Astrocyte of the spinal cord (primary cell): ENCODE measurements around the gene HNRNPD.
"Not testable (repeated sequence)": the region's sequence is repeated elsewhere in the genome, so short reads cannot be mapped to it uniquely, and the experiment has no call there.

Source experiments
- DNase-seq: peaks from one replicate; pipeline ENCODE4 v3.0.0; 2011; ENCODE audit warnings: low read depth, low spot score
- H3K4me3 ChIP-seq: 2 replicates; pipeline ENCODE4 v1.5.1; 2011; ENCODE audit warnings: low read depth, mild to moderate bottlenecking, low read length, moderate library complexity
- CTCF ChIP-seq: IDR thresholded peaks from 2 replicates; pipeline ENCODE4 v1.5.1; 2012; ENCODE audit warnings: low read depth, mild to moderate bottlenecking, low read length, inconsistent platforms
- in situ Hi-C: cut with HindIII; loops from 2 replicates; pipeline ENCODE4 v1.10.0; 2017; ENCODE audit warnings: low sequenced_read_pairs

Gene HNRNPD

GRCh38 chr4:82403725-82404124 lies 29.9 kb upstream of the HNRNPD start:
- no peak overlapping the region for H3K4me3 ChIP-seq
- no peak for TF ChIP-seq CTCF
- no peak for DNase-seq
- in situ Hi-C loops: no loop called here

- TF ChIP-seq CTCF: no peak
- H3K4me3 ChIP-seq: no peak overlapping the region
- in situ Hi-C loops: no loop called here
- DNase-seq: no peak
Measured at GRCh38 chr4:82402196-82402775, 28.5 kb upstream of the HNRNPD start.

GRCh38 chr4:82401600-82401999 lies 27.8 kb upstream of the HNRNPD start:
- no peak for TF ChIP-seq CTCF
- no peak for DNase-seq
- H3K4me3 ChIP-seq: no peak overlapping the region
- in situ Hi-C loops: no loop called here

- in situ Hi-C loops: no loop called here
Measured at GRCh38 chr4:82398263-82398662, 24.5 kb upstream of the HNRNPD start.

GRCh38 chr4:82397527-82397926 lies 23.7 kb upstream of the HNRNPD start:
- DNase-seq: no peak
- no peak overlapping the region for H3K4me3 ChIP-seq
- no peak for TF ChIP-seq CTCF
- in situ Hi-C loops: no loop called here

More at GRCh38 chr4:82398263-82398662, 24.5 kb upstream of the HNRNPD start:
- DNase-seq: no peak
- no peak for TF ChIP-seq CTCF
- no peak overlapping the region for H3K4me3 ChIP-seq

GRCh38 chr4:82394896-82395295 lies 21.1 kb upstream of the HNRNPD start:
- H3K4me3 ChIP-seq: no peak overlapping the region
- no peak for TF ChIP-seq CTCF
- in situ Hi-C loops: no loop called here
- no peak for DNase-seq

- DNase-seq, H3K4me3 ChIP-seq, in situ Hi-C loops: not testable (repeated sequence)
Measured at GRCh38 chr4:82390061-82390460, 16.3 kb upstream of the HNRNPD start.
